Kidney (tissue), 14 donors: ENCODE data around the gene FAM89A. TPM values are rescaled to one million over a fixed set of nuclear protein-coding genes. Genes with fewer than 3 reads are reported as not detected.
A peak's percentile ranks its signal among the peaks of the same experiment; 100 is the strongest.

Experiments used
- DNase-seq, 5 donors: peaks; one replicate each; pipeline ENCODE4 v3.0.0-alpha.2; 2013 to 2020
- FAIRE-seq: peaks from 2 replicates; lab custom pipeline; 2012; peaks lifted over from hg19 to GRCh38; lab: Jason Lieb, UNC
- H3K27ac ChIP-seq, 2 donors: one replicate each; pipeline ENCODE4 v1.7.0; 2013; ENCODE audit warnings: low read depth in 2 of 2, low read length in 2 of 2, inconsistent platforms in 1 of 2
- H3K27me3 ChIP-seq: one replicate; pipeline ENCODE4 v1.7.1; 2013; ENCODE audit warnings: low read length, inconsistent platforms; ENCODE audit not compliant: control insufficient read depth, insufficient read depth
- H3K36me3 ChIP-seq, 3 donors: one replicate each; pipeline versions ENCODE4 v1.7.0 to v1.7.1; 2013; ENCODE audit warnings: low read length in 3 of 3, control low read depth in 1 of 3, inconsistent platforms in 1 of 3; ENCODE audit not compliant: insufficient read depth in 3 of 3, control insufficient read depth in 2 of 3
- H3K4me1 ChIP-seq, 3 donors: one replicate each; pipeline versions ENCODE4 v1.7.0 to v1.7.1; 2013; ENCODE audit warnings: low read length in 3 of 3, inconsistent platforms in 1 of 3, low read depth in 1 of 3; ENCODE audit not compliant: control insufficient read depth in 2 of 3, insufficient read depth in 2 of 3
- H3K4me3 ChIP-seq, 3 donors: one replicate each; pipeline versions ENCODE4 v1.7.0 to v1.8.1; 2013; ENCODE audit warnings: low read length in 3 of 3, control low read depth in 1 of 3, inconsistent platforms in 1 of 3
- H3K9ac ChIP-seq, 3 donors: one replicate each; pipeline versions ENCODE4 v1.7.0 to v1.7.1; 2013; ENCODE audit warnings: low read length in 3 of 3, control low read depth in 1 of 3, inconsistent platforms in 1 of 3
- H3K9me3 ChIP-seq, 3 donors: one replicate each; pipeline versions ENCODE4 v1.7.0 to v1.7.1; 2013; ENCODE audit warnings: low read length in 3 of 3, control low read depth in 1 of 3, inconsistent platforms in 1 of 3; ENCODE audit not compliant: control insufficient read depth in 2 of 3, insufficient read depth in 1 of 3
- CTCF ChIP-seq: IDR thresholded peaks from 3 replicates; pipeline ENCODE4 v1.5.1; 2012; ENCODE audit warnings: mild to moderate bottlenecking, moderate library complexity, borderline replicate concordance; ENCODE audit not compliant: insufficient read depth; ENCODE audit errors: extremely low read depth
- intact Hi-C: fragments of 100-400 bp; cut with DNase I; formaldehyde crosslinking; loops from one replicate; pipeline ENCODE4 v1.11.1; 2022
- polyA plus RNA-seq: library from polyadenylated mRNA; stranded (reverse); fragments of 350-450 nt; fragmentation: Illumina TruSeq; extraction: RNeasy Lipid Tissue Mini Kit (QIAGEN cat#74804); gene quantifications from one replicate; pipeline ENCODE4 v1.2.3, GENCODE V29; 2014; ENCODE audit warnings: low read depth, low replicate concordance; ENCODE audit not compliant: insufficient read depth
- total RNA-seq: library from RNA; stranded (reverse); fragmentation: NEBNext Ultra II Directional; extraction: Animal tissue kit (Norgen Biotek cat#: 25700); gene quantifications from one replicate; pipeline ENCODE4 v1.2.1, GENCODE V29; 2021
- donor health status: control.
- donor health status: control.
- donor health status: control.
- donor health status: control.
- donor health status: control.
- donor health status: DM: yes; HTN: yes; CAD: no.
- donor health status: Normal renal cell carcinoma (clear cell type).

FAM89A gene
- total and polyA plus RNA-seq, 2 donors from 2014 or later = 14.9 to 19.9 TPM

- FAIRE-seq (no peak), DNase-seq (no peak)
- no peaks in the 10 kb centered on the region for H3K36me3 ChIP-seq
- no peak overlapping the region for H3K27ac ChIP-seq
- H3K27me3 ChIP-seq = no peaks in the 10 kb centered on the region
- H3K9ac ChIP-seq = no peak overlapping the region
- peaks cover 0 to 3% (median 0%) of the 10 kb centered on the region in 3 donors for H3K4me1 ChIP-seq
- H3K4me3 ChIP-seq = no peak overlapping the region
- TF ChIP-seq CTCF = no peak
- intact Hi-C loops = no loop called here
- no peaks in the 10 kb centered on the region for H3K9me3 ChIP-seq
Measured at GRCh38 chr1:231057410-231057809, 17.4 kb upstream of the FAM89A start.

- no peak overlapping the region for H3K9ac ChIP-seq
- H3K27ac ChIP-seq = no peak overlapping the region
- H3K27me3 ChIP-seq = no peaks in the 10 kb centered on the region
- H3K36me3 ChIP-seq = no peaks in the 10 kb centered on the region
- H3K4me1 ChIP-seq = peaks cover 0 to 3% (median 0%) of the 10 kb centered on the region in 3 donors
- intact Hi-C loops = no loop called here
- H3K9me3 ChIP-seq = no peaks in the 10 kb centered on the region
- DNase-seq (no peak), FAIRE-seq (no peak)
- H3K4me3 ChIP-seq = no peak overlapping the region
- TF ChIP-seq CTCF = no peak
Measured at GRCh38 chr1:231055271-231055670, 15.2 kb upstream of the FAM89A start.

- DNase-seq (peak; percentile 36 to 89 (median 72)), FAIRE-seq (peak; percentile 62)
- H3K9ac ChIP-seq = no peak overlapping the region
- peak overlapping the region in 1 of 2 donors; percentile 10 for H3K27ac ChIP-seq
- intact Hi-C loops = no loop called here
- H3K36me3 ChIP-seq = no peaks in the 10 kb centered on the region
- H3K27me3 ChIP-seq = no peaks in the 10 kb centered on the region
- H3K9me3 ChIP-seq = no peaks in the 10 kb centered on the region
- H3K4me3 ChIP-seq = peak overlapping the region in 2 of 3 donors; percentile 15 to 32
- H3K4me1 ChIP-seq = peaks cover 0 to 3% (median 0%) of the 10 kb centered on the region in 3 donors
- no peak for TF ChIP-seq CTCF
Measured at GRCh38 chr1:231053493-231054162, 13.6 kb upstream of the FAM89A start.
